HG03469 (cell line): ENCODE data around the gene TRIM4.
A peak's percentile ranks its signal among the peaks of the same experiment; 100 is the strongest.
"Not testable (repeated sequence)": the region's sequence is repeated elsewhere in the genome, so short reads cannot be mapped to it uniquely, and the experiment has no call there.

Source experiments
- ATAC-seq: cut with Tn5 transposase; IDR thresholded peaks from one replicate; pipeline ENCODE4 v1.9.1; 2021; ENCODE audit warnings: mild to moderate bottlenecking, moderate library complexity, moderate number of reproducible peaks; ENCODE audit not compliant: unreplicated experiment

TRIM4 gene

GRCh38 chr7:99918959-99919813 is at the start of gene TRIM4:
TRIM4 (minus strand) TSS chr7:99919530; CDS start chr7:99919401, 129 bp downstream.
- ATAC-seq, result peak; percentile 76

DNA sequence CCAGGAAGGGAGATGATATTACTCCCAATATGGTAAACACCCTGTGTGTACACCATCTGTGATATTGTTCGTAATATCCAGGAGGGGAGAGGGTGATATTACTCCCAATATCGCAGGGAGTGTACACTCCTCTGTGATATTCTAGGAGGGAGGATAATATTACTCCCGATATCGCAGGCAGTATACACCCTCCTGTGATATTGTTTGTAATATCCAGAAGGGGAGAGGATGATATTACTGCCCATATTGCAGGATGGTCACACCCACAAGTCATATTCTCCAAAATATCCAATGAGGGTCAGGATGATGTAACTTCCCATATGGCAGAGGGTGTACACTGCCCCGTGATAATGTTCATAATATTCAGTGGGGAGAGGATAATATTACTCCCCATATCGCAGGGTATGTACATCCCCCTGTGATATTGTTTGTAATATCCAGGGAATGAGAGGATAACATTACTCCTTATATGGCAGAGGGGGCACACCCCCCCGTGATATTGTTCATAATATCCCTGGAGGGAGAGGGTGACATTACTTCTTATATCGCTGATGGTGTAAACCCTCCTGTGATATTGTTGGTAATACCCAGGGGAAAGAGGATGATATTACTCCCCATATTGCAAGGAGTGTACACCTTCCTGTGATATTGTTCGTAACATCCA is 39.4 kb upstream of the TRIM4 start:
- no peak for ATAC-seq

DNA sequence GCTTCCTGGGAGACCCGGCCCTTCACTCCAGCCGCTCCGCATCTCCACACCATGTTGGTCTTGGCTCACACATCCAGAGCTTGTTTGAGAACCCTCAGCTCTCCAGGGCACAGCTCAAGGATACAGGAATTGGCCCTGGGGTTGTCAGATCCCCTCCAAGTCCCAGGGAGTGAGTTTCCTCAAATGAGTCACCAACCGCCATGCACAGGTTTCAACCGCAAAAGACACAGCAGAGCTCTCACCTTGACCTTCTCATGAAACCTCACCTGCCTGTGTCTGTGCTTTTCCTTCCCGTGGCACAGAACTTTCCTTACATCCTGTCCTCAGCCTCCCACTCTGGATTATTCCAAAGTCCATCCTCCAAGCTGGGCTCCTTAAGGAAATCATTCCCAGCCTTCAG is 35.9 kb upstream of the TRIM4 start:
- ATAC-seq, result no peak

DNA sequence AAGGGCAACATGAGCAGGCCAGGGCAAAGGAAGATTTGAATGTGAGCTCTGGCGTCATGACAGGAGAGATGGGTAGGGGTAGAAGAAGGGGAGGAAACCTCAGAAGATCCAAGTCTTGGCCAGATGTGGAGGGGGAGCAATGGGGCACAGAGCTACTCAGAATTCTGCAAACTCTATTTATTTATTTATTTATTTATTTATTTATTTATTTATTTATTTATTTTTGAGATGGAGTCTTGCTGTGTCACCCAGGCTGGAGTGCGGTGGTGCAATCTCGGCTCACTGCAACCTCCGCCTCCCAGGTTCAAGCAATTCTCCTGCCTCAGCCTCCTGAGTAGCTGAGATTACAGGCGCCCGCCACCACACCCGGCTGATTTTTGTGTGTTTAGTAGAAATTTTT is 35.3 kb upstream of the TRIM4 start:
- not testable (repeated sequence) for ATAC-seq

GRCh38 chr7:99953649-99954048 is 34.3 kb upstream of the TRIM4 start:
- no peak for ATAC-seq

- not testable (repeated sequence) for ATAC-seq
Observed at GRCh38 chr7:99952649-99953048, 33.3 kb upstream of the TRIM4 start.

DNA sequence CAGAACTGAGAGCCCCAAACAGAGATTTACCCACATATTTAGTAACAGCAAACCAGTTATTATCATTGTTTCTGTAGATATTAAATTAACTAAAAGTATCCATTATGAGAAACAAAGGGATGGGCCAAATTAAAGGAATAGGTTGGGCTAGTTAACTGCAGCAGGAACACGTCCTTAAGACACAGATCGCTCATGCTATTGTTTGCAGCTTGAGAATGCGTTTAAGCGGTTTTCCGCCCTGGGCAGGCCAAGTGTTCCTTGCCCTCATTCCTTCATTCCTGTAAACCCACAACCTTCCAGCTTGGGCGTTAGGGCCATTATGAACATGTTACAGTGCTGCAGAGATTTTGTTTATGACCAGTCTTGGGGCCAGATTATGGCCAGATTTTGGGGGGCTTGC is 31.5 kb upstream of the TRIM4 start:
- not testable (repeated sequence) for ATAC-seq

DNA sequence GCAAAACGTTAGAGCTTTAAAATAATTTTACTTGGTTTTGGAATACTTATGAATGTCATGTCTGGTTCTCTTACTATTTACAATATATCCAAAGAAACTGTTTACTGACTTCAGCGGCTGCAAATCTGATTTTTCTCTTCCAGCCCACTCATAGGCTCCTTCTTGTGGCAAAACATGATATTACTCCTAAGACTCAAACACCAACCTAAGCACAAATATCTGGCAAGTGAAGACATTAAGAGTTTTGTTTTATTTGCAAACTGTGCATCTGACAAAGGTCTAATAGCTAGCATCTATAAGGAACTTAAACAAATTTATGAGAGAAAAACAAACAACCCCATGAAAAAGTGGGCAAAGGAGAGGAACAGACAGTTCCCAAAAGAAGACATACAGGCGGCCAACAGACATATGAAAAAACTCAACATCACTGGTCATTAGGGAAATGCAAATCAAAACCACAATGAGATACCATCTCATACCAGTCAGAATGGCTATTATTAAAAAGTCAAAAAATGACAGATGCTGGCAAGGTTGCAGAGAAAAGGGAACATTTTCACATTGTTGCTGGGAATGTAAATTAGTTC is 30.4 kb upstream of the TRIM4 start:
- no peak for ATAC-seq

DNA sequence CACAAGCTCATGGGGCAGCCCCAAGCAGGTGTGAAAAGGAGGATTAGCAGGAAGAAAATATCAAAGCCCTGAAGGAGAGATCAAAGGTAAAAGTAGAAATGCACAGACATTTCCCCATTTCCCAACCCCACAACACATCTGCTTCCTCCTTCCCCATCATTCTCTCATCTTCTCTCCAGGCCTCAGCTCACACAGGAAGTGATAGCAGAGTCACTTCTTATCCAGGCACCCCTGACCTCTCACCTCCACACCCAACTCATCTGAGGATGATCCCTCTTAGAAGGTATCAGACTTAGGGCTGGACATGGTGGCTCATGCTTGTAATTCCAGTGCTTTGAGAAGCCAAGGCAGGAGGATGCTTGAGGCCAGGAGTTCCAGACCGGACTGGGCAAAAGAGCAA is 28.3 kb upstream of the TRIM4 start:
- ATAC-seq, result no peak

GRCh38 chr7:99944497-99945070 is 25.3 kb upstream of the TRIM4 start:
- no peak for ATAC-seq

DNA sequence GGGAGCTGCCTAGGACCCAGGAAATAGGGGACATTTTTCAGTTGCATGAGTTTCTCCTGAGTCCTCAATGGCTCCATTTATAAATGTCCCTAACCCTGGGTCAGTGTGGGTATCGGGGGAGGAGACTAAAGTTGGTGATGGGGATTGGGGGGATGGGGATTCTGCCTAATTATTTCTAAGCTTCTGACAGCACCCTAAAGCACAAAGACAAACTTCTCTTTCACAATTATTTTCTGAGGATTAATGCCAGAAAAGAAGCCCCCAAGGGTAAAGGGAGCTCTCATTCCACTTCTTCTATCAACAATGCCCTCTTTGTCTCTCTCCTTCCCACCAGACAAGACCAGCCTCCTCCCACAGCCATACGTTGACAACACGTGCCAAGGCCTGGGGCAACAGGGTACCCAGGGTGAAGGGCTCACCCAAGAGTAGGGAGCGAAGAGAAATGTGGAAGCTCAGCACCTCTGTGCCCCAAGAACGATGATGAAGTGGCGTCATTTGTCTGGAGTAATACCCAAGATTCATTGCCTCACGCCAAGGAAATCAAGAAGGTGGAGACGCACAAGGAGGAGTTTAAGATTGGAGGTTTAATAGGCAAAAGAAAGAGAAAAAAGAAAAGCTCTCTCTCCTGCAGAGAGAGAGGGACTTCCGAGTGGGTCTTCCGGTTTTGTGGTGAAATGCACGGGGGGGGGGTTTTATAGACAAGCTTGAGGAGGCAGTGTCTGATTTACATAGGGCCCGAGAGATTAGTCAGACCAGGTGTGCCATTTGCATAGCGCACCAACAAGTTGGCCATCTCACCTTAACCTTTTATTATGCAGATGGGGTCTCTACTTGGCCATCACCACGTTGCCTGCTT is 24.5 kb upstream of the TRIM4 start:
- no peak for ATAC-seq

DNA sequence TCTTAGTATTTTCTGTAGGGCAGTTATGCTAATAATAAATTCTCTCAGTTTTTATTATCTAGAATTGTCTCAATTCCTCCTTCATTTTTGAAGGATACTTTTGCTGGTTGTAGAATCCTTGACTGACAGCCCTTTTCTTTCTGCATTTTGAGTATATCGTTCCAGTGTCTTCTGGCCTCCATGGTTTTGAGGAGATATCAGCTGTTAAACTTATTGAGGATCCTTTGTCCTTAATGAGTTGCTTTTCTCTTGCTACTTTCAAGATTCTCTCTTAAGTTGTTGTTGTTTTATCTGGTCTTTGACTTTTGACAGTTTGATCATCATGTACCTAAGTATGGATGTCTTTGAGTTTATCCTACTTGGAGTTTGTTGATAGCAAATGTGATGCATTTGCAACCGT is 19.0 kb upstream of the TRIM4 start:
- ATAC-seq, result no peak

- not testable (repeated sequence) for ATAC-seq
Observed at GRCh38 chr7:99935009-99935408, 15.7 kb upstream of the TRIM4 start.

- no peak for ATAC-seq
Observed at GRCh38 chr7:99930376-99930775, 11.0 kb upstream of the TRIM4 start.

DNA sequence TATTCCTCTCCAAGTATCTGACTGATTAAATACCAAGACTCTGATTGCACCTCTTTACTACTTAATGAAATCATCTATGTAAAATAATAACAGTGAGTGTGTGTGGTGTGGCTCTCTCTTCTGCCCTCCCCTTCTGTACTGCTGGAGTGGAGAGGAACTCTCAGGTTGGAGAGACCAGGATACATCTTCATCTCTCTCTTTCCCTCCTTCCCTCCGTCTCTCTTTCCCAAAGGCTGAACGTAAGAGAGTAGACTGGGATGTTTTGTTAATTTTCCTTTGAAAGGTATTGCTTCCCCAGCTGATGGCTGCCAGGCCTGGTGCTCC is 10.4 kb upstream of the TRIM4 start:
- no peak for ATAC-seq

DNA sequence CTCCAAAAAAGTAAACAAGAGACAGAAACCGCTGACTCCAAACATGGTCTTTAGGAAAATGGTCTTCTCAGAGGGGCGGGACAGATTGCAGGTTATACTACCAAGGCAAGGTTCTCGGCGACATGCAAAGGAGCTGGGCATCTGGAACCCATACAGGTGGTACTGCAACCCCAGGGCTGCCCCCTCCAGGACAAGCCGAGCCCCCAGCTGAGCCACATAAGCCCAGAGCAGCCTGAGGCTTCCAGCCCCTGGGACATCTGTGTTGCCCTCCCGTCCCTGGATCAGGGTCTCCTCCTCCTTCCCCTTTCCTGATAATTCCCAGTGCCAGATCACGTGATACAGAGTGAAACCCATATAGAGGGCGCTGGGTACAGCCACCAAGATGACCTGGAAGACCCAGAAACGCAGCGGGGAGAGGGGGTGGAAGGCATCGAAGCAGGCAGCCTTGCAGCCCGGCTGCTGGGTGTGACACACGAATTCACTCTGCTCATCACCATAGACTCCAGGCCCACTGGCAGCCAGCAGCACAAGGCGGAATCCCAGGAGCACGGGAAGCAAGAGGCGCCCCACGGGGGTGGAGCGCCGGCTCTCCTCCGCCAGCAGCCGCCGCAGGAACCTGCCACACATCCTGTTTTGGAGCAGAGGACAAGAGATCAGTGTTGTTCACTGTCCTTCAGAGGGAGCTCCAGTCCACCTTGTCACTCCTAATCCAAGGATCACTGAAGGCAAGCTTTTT is 9.8 kb upstream of the TRIM4 start, which contains the start of gene GJC3:
Gene GJC3, minus strand, starts transcription at position 627 of the 736 bp plus-strand sequence. Its CDS starts 0 bp downstream, at position 627.
- ATAC-seq, result no peak

- ATAC-seq, result no peak
Observed at GRCh38 chr7:99928188-99928587, 8.9 kb upstream of the TRIM4 start.

GRCh38 chr7:99927536-99927935 is 8.2 kb upstream of the TRIM4 start:
- no peak for ATAC-seq

- ATAC-seq, result no peak
Observed at GRCh38 chr7:99926321-99926720, 7.0 kb upstream of the TRIM4 start.

DNA sequence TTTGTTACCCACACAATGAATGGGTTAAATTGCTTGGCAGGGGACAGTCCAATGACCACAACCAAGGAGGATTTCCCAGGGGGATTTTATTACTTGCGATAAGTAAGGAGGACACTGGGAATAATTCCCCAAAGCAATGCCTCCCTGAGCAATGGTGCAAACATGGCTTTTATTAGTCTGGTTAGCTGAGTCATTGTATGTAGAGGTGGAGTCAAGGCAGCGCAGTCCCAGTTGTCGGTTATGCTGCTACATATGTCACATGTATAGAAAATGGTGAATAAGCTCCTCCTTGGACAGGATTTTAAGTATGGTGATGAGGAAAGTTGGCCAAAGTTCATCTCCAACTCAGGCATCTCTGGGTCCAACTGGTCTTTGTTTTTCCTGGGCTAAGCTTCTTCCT is 3.9 kb upstream of the TRIM4 start:
- no peak for ATAC-seq
